ENCODE data around the gene SLC6A18.

SLC6A18 gene

GRCh38 chr5:1222147-1222546, 3.0 kb upstream of the SLC6A18 start:
- no peak for FAIRE-seq
- no peak for DNase-seq (ENCODE audit: insufficient read length, low spot score)
- TF ChIP-seq CTCF (IDR thresholded peaks at IDR 0.05; ENCODE audit: insufficient read depth, missing control alignments), result no peak

GRCh38 chr5:1222621-1223277, 2.4 kb upstream of the SLC6A18 start:
- DNase-seq (ENCODE audit: insufficient read length, low spot score), result no peak
- no peak for TF ChIP-seq CTCF (IDR thresholded peaks at IDR 0.05; ENCODE audit: insufficient read depth, missing control alignments)
- FAIRE-seq, result no peak

GRCh38 chr5:1223278-1223670, 1.9 kb upstream of the SLC6A18 start:
- DNase-seq (ENCODE audit: insufficient read length, low spot score) (no peak), FAIRE-seq (no peak)
- TF ChIP-seq CTCF (IDR thresholded peaks at IDR 0.05; ENCODE audit: insufficient read depth, missing control alignments), result no peak

GRCh38 chr5:1224631-1225030, 550 bp upstream of the SLC6A18 start:
- TF ChIP-seq CTCF (IDR thresholded peaks at IDR 0.05; ENCODE audit: insufficient read depth, missing control alignments), result no peak
- DNase-seq (ENCODE audit: insufficient read length, low spot score) (no peak), FAIRE-seq (no peak)

GRCh38 chr5:1226231-1226630, 1.1 kb downstream of the SLC6A18 start:
- DNase-seq (ENCODE audit: insufficient read length, low spot score) (no peak), FAIRE-seq (no peak)
- no peak for TF ChIP-seq CTCF (IDR thresholded peaks at IDR 0.05; ENCODE audit: insufficient read depth, missing control alignments)

GRCh38 chr5:1226839-1227581, 1.8 kb downstream of the SLC6A18 start:
- FAIRE-seq, result no peak
- no peak for TF ChIP-seq CTCF (IDR thresholded peaks at IDR 0.05; ENCODE audit: insufficient read depth, missing control alignments)

GRCh38 chr5:1227667-1228066, 2.5 kb downstream of the SLC6A18 start:
- no peak for TF ChIP-seq CTCF (IDR thresholded peaks at IDR 0.05; ENCODE audit: insufficient read depth, missing control alignments)
- no peak for DNase-seq (ENCODE audit: insufficient read length, low spot score)
- no peak for FAIRE-seq

More at GRCh38 chr5:1226839-1227581, 1.8 kb downstream of the SLC6A18 start:
- no peak for DNase-seq (ENCODE audit: insufficient read length, low spot score)
